ENCODE results near the gene WWOX. TPM values are rescaled to one million over a fixed set of nuclear protein-coding genes. Genes with fewer than 3 reads are reported as not detected.

WWOX gene
- total and polyA plus RNA-seq, 2 of the 13 experiments (the other 11 are each of a cell fraction or from before 2014, with no cell fraction given) = 9.1 to 37.4 TPM

- TF ChIP-seq KMT2A (CRISPR knock-in tag; IDR thresholded peaks at IDR 0.05) = no peak; the same call in 1 of the 2 replicates
- TF ChIP-seq ZNF580 (CRISPR knock-in tag; IDR thresholded peaks at IDR 0.05; ENCODE audit: borderline replicate concordance, low read depth) = no peak; the same call in 1 of the 2 replicates
- TF ChIP-seq HNF1B (CRISPR knock-in tag; IDR thresholded peaks at IDR 0.05) = no peak
- no peak for TF ChIP-seq TOE1 (CRISPR knock-in tag; IDR thresholded peaks at IDR 0.05)
- TF ChIP-seq ZNF138 (CRISPR knock-in tag; IDR thresholded peaks at IDR 0.05; ENCODE audit: low read depth) = no peak
- TF ChIP-seq HCFC1 (IDR thresholded peaks at IDR 0.05; ENCODE audit: low read depth, low read length) = no peak
- TF ChIP-seq NFRKB (IDR thresholded peaks at IDR 0.05) = no peak
- TF ChIP-seq FOXO1 (CRISPR knock-in tag; IDR thresholded peaks at IDR 0.05) = peak; percentile 76; the same call in 1 of the 2 replicates
- peak; percentile 65; the same call in 1 of the 2 replicates for TF ChIP-seq ARID4A (CRISPR knock-in tag; IDR thresholded peaks at IDR 0.05; ENCODE audit: borderline replicate concordance)
- no peak for TF ChIP-seq ZFX (CRISPR knock-in tag; IDR thresholded peaks at IDR 0.05; ENCODE audit: low read depth)
- peak; percentile 55; the same call in 1 of the 2 replicates for TF ChIP-seq NFIC (IDR thresholded peaks at IDR 0.05; ENCODE audit: low read length)
- TF ChIP-seq ZFP82 (CRISPR knock-in tag; IDR thresholded peaks at IDR 0.05; ENCODE audit: borderline replicate concordance) = no peak
- TF ChIP-seq ZBTB2 (CRISPR knock-in tag; IDR thresholded peaks at IDR 0.05; ENCODE audit: low read depth) = no peak
- no peak for TF ChIP-seq ZNF766 (CRISPR knock-in tag; IDR thresholded peaks at IDR 0.05; ENCODE audit: borderline replicate concordance)
- TF ChIP-seq AHDC1 (CRISPR knock-in tag; IDR thresholded peaks at IDR 0.05; ENCODE audit: borderline replicate concordance) = no peak
- TF ChIP-seq CBX5 (CRISPR knock-in tag; IDR thresholded peaks at IDR 0.05; ENCODE audit: borderline replicate concordance) = no peak
These were observed 35.6 kb downstream of the WWOX start (continued) for GRCh38 chr16:78134944-78135619.
